WERI-Rb-1 (cell line): ENCODE data around the gene ZCCHC3.

Source experiments
- DNase-seq: peaks from one replicate; pipeline ENCODE4 v3.0.0-alpha.2; 2020
- H3K27ac ChIP-seq: fragments of 250-450 bp; sonication (Bioruptor Pico); 2 replicates; pipeline ENCODE4 v1.5.1; 2020; ENCODE audit warnings: mild to moderate bottlenecking, moderate library complexity
- H3K27me3 ChIP-seq: fragments of 250-450 bp; sonication (Bioruptor Pico); 2 replicates; pipeline ENCODE4 v1.5.1; 2021; ENCODE audit warnings: mild to moderate bottlenecking, low read depth, moderate library complexity; ENCODE audit not compliant: insufficient read depth, severe bottlenecking
- H3K36me3 ChIP-seq: fragments of 250-450 bp; sonication (Bioruptor Pico); 2 replicates; pipeline ENCODE4 v1.5.1; 2020; ENCODE audit warnings: mild to moderate bottlenecking, moderate library complexity
- H3K4me3 ChIP-seq: 2 replicates; pipeline ENCODE4 v1.5.1; 2011; ENCODE audit warnings: low read depth, mild to moderate bottlenecking, control low read depth, low read length
- H3K9me3 ChIP-seq: fragments of 250-450 bp; sonication (Bioruptor Pico); 2 replicates; pipeline ENCODE4 v1.5.1; 2021; ENCODE audit warnings: mild to moderate bottlenecking, moderate library complexity; ENCODE audit not compliant: severe bottlenecking
- CTCF ChIP-seq: IDR thresholded peaks from 2 replicates; pipeline ENCODE4 v1.5.1; 2011; ENCODE audit warnings: low read depth, mild to moderate bottlenecking, control low read depth, inconsistent platforms, low read length

Gene ZCCHC3

GRCh38 chr20:271528-271927 is 25.8 kb upstream of the ZCCHC3 start:
- DNase-seq: no peak
- no peak overlapping the region for H3K4me3 ChIP-seq
- no peaks in the 10 kb centered on the region for H3K27me3 ChIP-seq
- peaks cover 18% of the 10 kb centered on the region for H3K36me3 ChIP-seq
- no peaks in the 10 kb centered on the region for H3K9me3 ChIP-seq
- TF ChIP-seq CTCF: no peak
- no peak overlapping the region for H3K27ac ChIP-seq

- H3K27ac ChIP-seq: no peak overlapping the region
- no peaks in the 10 kb centered on the region for H3K9me3 ChIP-seq
- no peak for DNase-seq
- H3K36me3 ChIP-seq: peaks cover 28% of the 10 kb centered on the region
- no peak overlapping the region for H3K4me3 ChIP-seq
- no peaks in the 10 kb centered on the region for H3K27me3 ChIP-seq
- TF ChIP-seq CTCF: no peak
These were observed 24.7 kb upstream of the ZCCHC3 start for GRCh38 chr20:272718-273117.

- Histone ChIP-seq H3K9me3 (no peaks in the 10 kb centered on the region), H3K27me3 (no peaks in the 10 kb centered on the region), H3K36me3 (peaks cover 37% of the 10 kb centered on the region), H3K4me3 (no peak overlapping the region), H3K27ac (no peak overlapping the region)
- no peak for TF ChIP-seq CTCF
- no peak for DNase-seq
These were observed 23.5 kb upstream of the ZCCHC3 start for GRCh38 chr20:273884-274283.

- Histone ChIP-seq H3K4me3 (no peak overlapping the region), H3K9me3 (no peaks in the 10 kb centered on the region), H3K36me3 (peaks cover 43% of the 10 kb centered on the region), H3K27me3 (no peaks in the 10 kb centered on the region), H3K27ac (no peak overlapping the region)
- DNase-seq: no peak
- no peak for TF ChIP-seq CTCF
These were observed 21.6 kb upstream of the ZCCHC3 start for GRCh38 chr20:275791-276190.

- DNase-seq: no peak
- no peaks in the 10 kb centered on the region for H3K27me3 ChIP-seq
- TF ChIP-seq CTCF: no peak
- H3K27ac ChIP-seq: no peak overlapping the region
- peaks cover 49% of the 10 kb centered on the region for H3K36me3 ChIP-seq
- no peak overlapping the region for H3K4me3 ChIP-seq
- H3K9me3 ChIP-seq: no peaks in the 10 kb centered on the region
These were observed 20.5 kb upstream of the ZCCHC3 start for GRCh38 chr20:276620-277495.

- Histone ChIP-seq H3K27me3 (no peaks in the 10 kb centered on the region), H3K4me3 (no peak overlapping the region), H3K36me3 (peaks cover 55% of the 10 kb centered on the region), H3K27ac (no peak overlapping the region), H3K9me3 (no peaks in the 10 kb centered on the region)
- no peak for TF ChIP-seq CTCF
- no peak for DNase-seq
These were observed 19.9 kb upstream of the ZCCHC3 start for GRCh38 chr20:277496-277781.
